UCSD-AML1 (cell line): ENCODE results near the gene MAML1.
"Not testable (repeated sequence)": the region's sequence is repeated elsewhere in the genome, so short reads cannot be mapped to it uniquely, and the experiment has no call there.

Experiments
- DNase-seq: peaks from one replicate; lab custom pipeline; 2025; ENCODE audit not compliant: unreplicated experiment; lab: John Stamatoyannopoulos, UW

MAML1 gene

GRCh38 chr5:179732412-179732917, at the start of gene MAML1:
Gene MAML1 (plus strand): TSS chr5:179732822. CDS start chr5:179733113, 291 bp downstream.
- DNase-seq = peak; percentile 100

GRCh38 chr5:179689212-179689611, 43.4 kb upstream of the MAML1 start:
- DNase-seq = not testable (repeated sequence)

DNA sequence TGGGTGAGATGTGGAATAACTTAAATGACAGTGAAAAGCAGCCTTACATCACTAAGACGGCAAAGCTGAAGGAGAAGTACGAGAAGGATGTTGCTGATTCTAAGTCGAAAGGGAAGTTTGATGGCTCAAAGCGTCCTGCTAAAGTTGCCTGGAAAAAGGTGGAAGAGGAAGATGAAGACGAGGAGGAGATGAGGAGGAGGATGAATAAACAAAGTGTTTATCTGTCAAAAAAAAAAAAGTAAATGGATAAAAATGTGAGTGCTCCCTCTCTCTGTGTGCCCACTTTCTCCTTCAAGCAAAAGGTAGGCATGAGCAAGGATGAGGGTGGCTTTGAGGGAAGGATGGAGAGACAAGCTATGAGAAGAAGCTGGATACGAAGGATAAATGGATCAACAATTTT, 38.1 kb upstream of the MAML1 start:
- DNase-seq = no peak

DNA sequence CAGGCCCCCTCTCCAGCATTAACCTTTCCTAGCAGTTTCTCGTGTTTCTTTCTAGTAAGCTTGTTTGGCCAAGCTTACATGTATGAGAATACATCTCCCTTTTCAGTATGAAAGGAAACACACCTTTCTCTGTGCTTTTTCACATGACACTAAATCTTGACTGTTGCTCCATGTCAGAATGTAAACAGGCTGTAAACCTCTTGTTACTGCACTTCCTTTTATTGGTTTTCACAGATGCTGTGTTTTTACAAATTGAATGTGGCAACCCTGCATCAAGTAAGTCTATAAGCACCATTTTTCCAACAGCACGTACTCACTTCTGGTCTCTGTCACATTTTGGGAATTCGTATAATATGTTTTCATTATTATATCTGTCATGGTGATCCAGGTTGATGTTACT, 36.0 kb upstream of the MAML1 start:
- no peak for DNase-seq

DNA sequence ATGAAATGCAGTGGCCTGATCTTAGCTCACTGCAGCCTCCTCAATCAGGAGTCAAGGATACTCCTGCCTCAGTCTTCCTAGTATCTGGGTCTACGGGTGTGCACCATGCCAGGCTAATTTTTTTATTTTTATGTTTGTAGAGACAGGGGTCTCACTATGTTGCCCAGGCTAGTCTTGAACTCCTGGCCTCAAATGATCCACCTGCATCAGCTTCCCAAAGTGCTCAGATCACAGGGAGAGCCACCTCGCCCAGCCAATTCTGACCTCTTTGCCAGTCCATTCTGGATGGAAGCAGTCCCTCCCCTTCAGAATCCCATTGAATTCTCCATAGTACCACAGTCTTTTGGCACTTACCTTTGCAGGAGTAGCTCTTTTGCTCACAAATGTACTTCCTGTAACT, 35.5 kb upstream of the MAML1 start:
- no peak for DNase-seq

DNA sequence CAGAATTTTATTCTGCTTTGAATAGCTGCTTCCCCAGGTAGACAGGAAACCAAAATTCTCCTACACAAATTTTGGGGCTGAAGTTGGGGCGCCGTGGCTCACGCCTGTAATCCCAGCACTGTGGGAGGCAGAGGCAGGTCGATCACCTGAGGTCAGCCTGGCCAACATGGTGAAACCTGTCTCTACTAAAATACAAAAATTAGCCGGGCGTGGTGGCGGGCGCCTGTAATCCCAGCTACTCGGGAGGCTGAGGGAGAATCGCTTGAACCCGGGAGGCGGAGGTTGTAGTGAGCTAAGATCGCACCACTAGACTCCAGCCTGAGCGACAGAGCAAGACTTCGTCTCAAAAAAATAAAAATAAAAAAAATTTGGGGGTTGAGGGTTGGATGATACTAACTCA, 35.1 kb upstream of the MAML1 start:
- not testable (repeated sequence) for DNase-seq

DNA sequence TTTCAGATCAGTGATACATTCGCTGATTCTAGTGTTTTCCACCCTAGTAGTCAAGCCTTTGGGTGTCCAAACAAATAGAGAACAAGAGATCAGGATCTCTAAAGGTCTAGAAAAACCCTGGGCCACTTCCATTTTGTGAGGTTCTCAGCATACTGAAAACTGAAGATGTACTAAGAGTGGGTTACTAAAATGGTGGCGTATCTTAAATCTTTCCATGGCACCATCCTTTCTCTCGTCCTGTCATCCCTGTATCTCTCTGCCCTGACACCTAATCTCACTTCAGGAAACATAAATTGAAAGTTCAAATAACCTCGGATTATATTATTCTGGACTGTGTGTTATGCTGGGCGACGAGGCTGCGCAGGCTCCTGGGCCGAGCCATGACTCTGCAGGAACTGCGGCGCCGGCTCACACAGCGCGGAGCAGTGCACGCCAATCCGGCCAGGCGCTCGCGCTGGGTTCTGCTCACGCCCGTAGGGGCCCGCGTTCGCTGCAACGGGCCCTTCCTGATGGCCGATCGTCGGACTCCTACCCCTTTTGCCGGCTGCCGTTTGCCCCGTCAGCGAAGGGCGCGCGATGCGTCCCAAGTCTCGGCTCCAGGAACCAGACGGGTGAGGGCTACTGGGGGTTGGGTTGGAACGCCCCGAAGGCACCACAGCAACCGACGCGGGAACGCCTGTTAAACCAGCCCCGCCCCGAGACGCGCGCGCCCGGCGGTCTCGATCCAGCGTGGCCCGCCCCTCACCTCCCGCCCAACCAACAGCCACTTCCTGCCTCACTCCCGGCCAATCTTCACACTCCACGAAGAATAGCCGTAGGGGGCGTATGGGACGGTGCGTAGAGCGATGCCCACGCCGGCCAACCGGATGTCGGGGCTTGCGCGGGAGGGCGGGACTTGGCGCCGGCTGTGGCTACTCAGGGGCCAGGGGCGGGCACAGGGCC, 34.4 kb upstream of the MAML1 start:
- DNase-seq = peak; percentile 99

GRCh38 chr5:179698935-179699615, 33.5 kb upstream of the MAML1 start, which contains the start of gene CANX:
Gene CANX (plus strand): TSS chr5:179698967. CDS start chr5:179705682, 6,715 bp downstream.
- no peak for DNase-seq

- peak; percentile 21 for DNase-seq
Measured at GRCh38 chr5:179699616-179700237, 32.9 kb upstream of the MAML1 start.

DNA sequence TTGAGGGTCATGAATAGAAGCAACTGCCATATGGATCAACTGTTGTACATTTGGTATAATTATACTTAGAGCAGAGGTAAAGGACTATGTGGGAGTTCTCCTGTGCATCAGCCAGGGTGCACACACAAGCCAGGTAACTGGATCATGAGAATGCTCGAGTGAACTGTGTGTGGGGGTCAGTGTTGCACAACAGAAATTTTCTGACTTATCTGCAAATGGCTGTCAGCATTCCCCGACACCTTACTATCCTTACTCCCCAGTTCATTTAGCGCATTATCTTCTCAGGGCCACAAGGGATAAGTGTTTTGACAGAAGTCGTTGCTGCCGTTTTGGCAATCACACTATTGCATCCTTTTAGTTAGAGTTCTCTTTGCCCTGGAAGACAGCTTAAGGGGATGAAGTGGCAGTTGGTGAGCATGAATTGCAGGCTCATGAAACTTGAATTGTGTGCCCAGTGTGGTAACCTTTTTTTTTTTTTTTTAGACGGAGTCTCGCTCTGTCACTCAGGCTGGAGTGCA, 32.2 kb upstream of the MAML1 start:
- DNase-seq = no peak

DNA sequence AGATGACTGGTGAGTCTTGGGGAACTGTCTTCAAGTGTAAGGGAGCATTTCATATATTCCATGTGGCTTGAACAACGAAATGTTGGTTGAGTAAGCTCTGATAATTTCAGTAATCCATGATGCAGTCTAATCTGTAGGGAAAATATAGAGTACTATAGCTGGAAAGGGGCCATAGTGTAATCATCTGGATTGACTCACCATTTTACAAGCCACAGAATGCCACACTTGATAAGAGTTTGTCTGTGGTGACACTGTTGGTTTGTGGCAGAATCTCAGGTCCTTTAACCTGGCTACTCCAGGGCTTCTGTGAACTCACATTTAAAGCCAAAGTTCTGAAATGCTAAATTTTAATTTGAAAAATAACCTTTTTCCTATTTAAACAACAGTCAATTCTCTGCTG, 16.3 kb upstream of the MAML1 start:
- DNase-seq = no peak

- no peak for DNase-seq
Measured at GRCh38 chr5:179720222-179720621, 12.4 kb upstream of the MAML1 start.

GRCh38 chr5:179724163-179724562, 8.5 kb upstream of the MAML1 start:
- DNase-seq = no peak

- no peak for DNase-seq
Measured at GRCh38 chr5:179727106-179727505, 5.5 kb upstream of the MAML1 start.

- DNase-seq = no peak
Measured at GRCh38 chr5:179729303-179729702, 3.3 kb upstream of the MAML1 start.

DNA sequence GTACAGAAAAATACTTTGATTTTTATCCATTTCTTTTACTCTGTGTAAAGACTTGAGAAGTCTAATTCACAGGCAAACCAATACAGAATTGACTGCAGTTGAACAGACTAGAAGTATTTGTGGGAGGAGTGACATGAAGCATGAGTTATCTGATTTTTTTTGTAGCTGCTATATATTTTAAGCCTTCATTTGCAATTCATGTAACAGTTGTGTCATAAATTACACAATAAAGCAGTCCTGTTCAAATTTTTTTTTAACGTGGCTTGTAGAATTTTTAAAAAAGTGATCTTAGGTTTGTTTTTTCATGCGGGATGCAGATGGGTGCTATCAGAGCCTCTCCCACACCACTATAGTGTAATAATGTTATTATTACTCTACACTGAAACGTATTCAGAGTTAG, 2.9 kb upstream of the MAML1 start:
- no peak for DNase-seq

GRCh38 chr5:179730356-179730755, 2.3 kb upstream of the MAML1 start:
- DNase-seq = no peak

DNA sequence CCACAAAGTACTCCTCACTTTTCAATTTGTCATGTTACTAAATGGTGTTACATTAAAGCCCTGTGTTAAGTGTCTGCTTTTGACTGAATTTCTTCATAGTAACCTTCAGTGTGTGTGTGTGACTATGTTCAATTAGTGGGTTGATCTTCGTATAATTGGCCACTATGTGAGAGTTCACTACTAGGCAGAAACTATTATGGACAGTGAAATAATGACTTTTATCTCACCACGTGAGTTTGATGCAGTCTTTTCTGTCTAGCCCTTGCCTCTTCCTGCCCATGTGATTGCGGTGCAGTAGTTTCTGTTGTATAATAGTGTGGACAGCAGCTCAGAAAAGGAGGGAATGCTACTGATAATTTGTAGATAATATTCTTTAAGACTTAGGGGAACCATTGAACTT, 1.8 kb upstream of the MAML1 start:
- DNase-seq = no peak

DNA sequence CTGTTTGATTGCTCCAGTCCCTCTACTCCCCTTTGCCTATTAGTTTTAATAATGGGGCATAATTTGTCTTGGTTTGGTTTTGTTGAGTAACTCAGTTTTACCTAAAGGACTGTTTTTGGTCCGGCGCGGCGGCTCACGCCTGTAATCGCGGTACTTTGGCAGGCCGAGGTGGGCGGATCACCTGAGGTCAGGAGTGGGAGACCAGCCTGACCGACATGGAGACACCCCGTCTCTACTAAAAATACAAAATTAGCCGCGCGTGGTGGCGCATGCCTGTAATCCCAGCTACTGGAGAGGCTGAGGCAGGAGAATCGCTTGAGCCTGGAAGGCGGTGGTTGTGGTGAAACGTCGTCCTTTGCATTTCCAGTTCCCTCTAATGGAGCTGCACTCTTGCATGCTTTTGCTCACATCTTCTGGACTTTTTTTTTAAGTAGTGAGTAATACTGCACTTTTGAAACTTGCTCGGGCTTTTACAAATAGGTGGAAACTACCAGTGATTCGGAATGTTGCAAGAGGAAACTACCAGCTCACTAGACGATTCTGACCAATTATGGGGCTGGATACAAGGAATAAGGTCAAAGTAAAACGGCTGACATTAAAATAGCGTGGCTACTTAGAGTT, 721 bp upstream of the MAML1 start:
- DNase-seq = no peak

DNA sequence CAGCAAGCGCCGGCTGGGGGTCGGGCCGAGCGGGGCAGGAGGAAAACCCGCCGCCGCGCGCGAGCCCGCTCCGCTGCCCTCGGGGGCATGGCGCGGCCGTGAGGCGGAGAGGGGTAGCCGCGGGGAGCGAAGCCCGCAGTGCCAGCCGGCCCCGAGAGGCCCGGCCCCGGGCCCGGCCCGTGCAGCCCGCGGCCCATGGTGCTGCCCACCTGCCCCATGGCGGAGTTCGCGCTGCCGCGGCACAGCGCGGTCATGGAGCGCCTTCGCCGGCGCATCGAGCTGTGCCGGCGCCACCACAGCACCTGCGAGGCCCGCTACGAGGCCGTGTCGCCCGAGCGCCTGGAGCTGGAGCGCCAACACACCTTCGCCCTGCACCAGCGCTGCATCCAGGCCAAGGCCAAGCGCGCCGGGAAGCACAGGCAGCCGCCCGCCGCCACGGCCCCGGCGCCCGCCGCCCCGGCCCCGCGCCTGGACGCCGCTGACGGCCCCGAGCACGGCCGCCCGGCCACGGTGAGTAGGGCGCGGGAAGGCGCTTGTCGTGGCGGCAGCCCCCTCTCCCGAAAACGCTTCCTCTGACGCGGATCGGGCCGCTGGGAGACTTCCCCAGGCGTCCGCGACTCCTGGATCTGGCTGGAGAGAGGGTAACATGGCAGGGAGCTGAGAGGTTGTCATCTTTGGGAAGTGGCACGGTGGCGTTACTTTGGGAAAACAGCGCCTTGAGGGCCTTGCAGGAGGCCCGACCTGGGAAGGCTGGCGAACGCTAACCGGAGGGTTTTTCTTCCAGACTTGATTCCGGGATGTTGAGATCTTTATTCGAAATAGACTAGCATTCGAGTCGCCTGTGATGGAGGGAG, 523 bp downstream of the MAML1 start:
- peak; percentile 44 for DNase-seq
